HepG2 (cell line): ENCODE data around the gene STAT5A. TPM values are rescaled to one million over a fixed set of nuclear protein-coding genes. Genes with fewer than 3 reads are reported as not detected.

Experiments
- ATM ChIP-seq: fragments of 450-650 bp; IDR thresholded peaks from 2 replicates; pipeline ENCODE4 v1.7.1; 2017; ENCODE audit warnings: mild to moderate bottlenecking, borderline replicate concordance
- ESRRA ChIP-seq: sonication (generic); formaldehyde crosslinking; IDR thresholded peaks from 2 replicates; pipeline ENCODE4 v1.5.1; 2020; ENCODE audit warnings: mild to moderate bottlenecking, low read depth, missing genetic modification reagents
- KAT2B ChIP-seq: fragments of 150-350 bp; IDR thresholded peaks from 2 replicates; pipeline ENCODE4 v1.6.1; 2014; ENCODE audit warnings: low read depth, low read length, borderline replicate concordance
- LBX2 ChIP-seq: sonication (generic); formaldehyde crosslinking; IDR thresholded peaks from 2 replicates; pipeline ENCODE4 v1.5.0; 2020; ENCODE audit warnings: missing genetic modification reagents, mild to moderate bottlenecking, borderline replicate concordance
- MBD4 ChIP-seq: IDR thresholded peaks from 2 replicates; pipeline ENCODE4 v1.6.1; 2012; ENCODE audit warnings: low read length, inconsistent platforms, borderline replicate concordance
- MLXIP ChIP-seq: sonication (generic); formaldehyde crosslinking; IDR thresholded peaks from 2 replicates; pipeline ENCODE4 v1.9.0; 2021; ENCODE audit warnings: missing genetic modification reagents, borderline replicate concordance
- MTERF4 ChIP-seq: sonication (generic); formaldehyde crosslinking; IDR thresholded peaks from 2 replicates; pipeline ENCODE4 v1.8.0; 2023; ENCODE audit warnings: mild to moderate bottlenecking, missing genetic modification reagents
- MTF1 ChIP-seq: sonication (generic); formaldehyde crosslinking; IDR thresholded peaks from 2 replicates; pipeline ENCODE4 v1.5.0; 2020; ENCODE audit warnings: missing genetic modification reagents
- MXI1 ChIP-seq: IDR thresholded peaks from 3 replicates; pipeline ENCODE4 v1.6.1; 2012; ENCODE audit warnings: low read depth, low read length, inconsistent platforms, borderline replicate concordance
- NCOA5 ChIP-seq: sonication (generic); formaldehyde crosslinking; IDR thresholded peaks from 2 replicates; pipeline ENCODE4 v1.4.0; 2020; ENCODE audit warnings: missing genetic modification reagents
- SALL1 ChIP-seq: sonication (generic); formaldehyde crosslinking; IDR thresholded peaks from 2 replicates; pipeline ENCODE4 v1.8.0; 2022; ENCODE audit warnings: mild to moderate bottlenecking, missing genetic modification reagents
- SIN3A ChIP-seq: IDR thresholded peaks from 2 replicates; pipeline ENCODE4 v1.6.1; 2011; ENCODE audit warnings: low read depth, mild to moderate bottlenecking, control low read depth, low read length, borderline replicate concordance
- TCF7 ChIP-seq: sonication (generic); IDR thresholded peaks from 2 replicates; pipeline ENCODE4 v1.6.1; 2016; ENCODE audit warnings: antibody characterized with exemption, low read depth
- TERF1 ChIP-seq: sonication (generic); formaldehyde crosslinking; IDR thresholded peaks from 2 replicates; pipeline ENCODE4 v1.8.0; 2022; ENCODE audit warnings: mild to moderate bottlenecking, missing genetic modification reagents, moderate library complexity
- ZFP62 ChIP-seq: sonication (generic); formaldehyde crosslinking; IDR thresholded peaks from 2 replicates; pipeline ENCODE4 v1.4.0; 2020; ENCODE audit warnings: missing genetic modification reagents
- ZNF263 ChIP-seq: sonication (generic); formaldehyde crosslinking; IDR thresholded peaks from 2 replicates; pipeline ENCODE4 v1.4.0; 2020; ENCODE audit warnings: missing genetic modification reagents
- ZNF354B ChIP-seq: sonication (generic); formaldehyde crosslinking; IDR thresholded peaks from 2 replicates; pipeline ENCODE4 v1.8.0; 2022; ENCODE audit warnings: mild to moderate bottlenecking, missing genetic modification reagents
- ZNF367 ChIP-seq: sonication (generic); formaldehyde crosslinking; IDR thresholded peaks from 2 replicates; pipeline ENCODE4 v1.4.0; 2020; ENCODE audit warnings: missing genetic modification reagents, borderline replicate concordance
- ZNF383 ChIP-seq: sonication (generic); formaldehyde crosslinking; IDR thresholded peaks from 2 replicates; pipeline ENCODE4 v1.4.0; 2020; ENCODE audit warnings: missing genetic modification reagents, mild to moderate bottlenecking, borderline replicate concordance
- ZNF468 ChIP-seq: sonication (generic); formaldehyde crosslinking; IDR thresholded peaks from 2 replicates; pipeline ENCODE4 v1.8.0; 2022; ENCODE audit warnings: mild to moderate bottlenecking, moderate library complexity, missing genetic modification reagents
- ZNF670 ChIP-seq: sonication (generic); formaldehyde crosslinking; IDR thresholded peaks from 2 replicates; pipeline ENCODE4 v1.8.0; 2022; ENCODE audit warnings: mild to moderate bottlenecking, missing genetic modification reagents, borderline replicate concordance
- ZNF782 ChIP-seq: sonication (generic); formaldehyde crosslinking; IDR thresholded peaks from 2 replicates; pipeline ENCODE4 v1.4.0; 2020; ENCODE audit warnings: missing genetic modification reagents, mild to moderate bottlenecking, borderline replicate concordance
- ZNF816 ChIP-seq: sonication (generic); formaldehyde crosslinking; IDR thresholded peaks from 2 replicates; pipeline ENCODE4 v1.8.0; 2022; ENCODE audit warnings: missing genetic modification reagents, mild to moderate bottlenecking, borderline replicate concordance
- polyA plus RNA-seq, 8 experiments: library from polyadenylated mRNA; depleted of rRNA in 3 of 8; stranded (reverse) in 7 of 8; unstranded in 1 of 8; fragments of >200 nt; fragmentation: Illumina TruSeq in 4 of 8; extraction: Trizol in 4 of 8; gene quantifications; 2 replicates each; pipeline versions ENCODE4 v1.2.1 to v1.2.3, GENCODE V29; 2011 to 2016; ENCODE audit warnings: low read depth in 4 of 8, missing spikeins in 1 of 8, mixed read lengths in 1 of 8; ENCODE audit not compliant: insufficient read depth in 1 of 8
- total RNA-seq, 5 experiments: library from RNA; depleted of rRNA; stranded (reverse); fragments of >200 nt; fragmentation: Illumina TruSeq; extraction: Trizol; gene quantifications; 2 replicates each; pipeline ENCODE4 v1.2.3, GENCODE V29; 2016; ENCODE audit warnings: low read depth in 1 of 5

The STAT5A gene
- total and polyA plus RNA-seq, 2 of the 13 experiments (the other 11 are each of a cell fraction or from before 2014, with no cell fraction given) = 1.4 to 4.1 TPM

- TF ChIP-seq LBX2 (CRISPR knock-in tag) (no peak), ZNF383 (CRISPR knock-in tag) (no peak), SALL1 (CRISPR knock-in tag) (peak; percentile 83), ESRRA (peak; percentile 46; the same call in 1 of the 2 replicates), ZNF354B (CRISPR knock-in tag) (no peak), ZNF816 (CRISPR knock-in tag) (peak; percentile 81; the same call in 1 of the 2 replicates), ZNF263 (CRISPR knock-in tag) (peak; percentile 45; the same call in 1 of the 2 replicates), NCOA5 (no peak), KAT2B (no peak), MTF1 (CRISPR knock-in tag) (no peak), ATM (no peak), ZNF367 (CRISPR knock-in tag) (no peak), SIN3A (peak; percentile 26; the same call in 1 of the 2 replicates), TCF7 (no peak), ZNF468 (CRISPR knock-in tag) (no peak), TERF1 (CRISPR knock-in tag) (no peak), ZNF670 (CRISPR knock-in tag) (peak; percentile 95), MXI1 (peak; percentile 37; the same call in 1 of the 3 replicates), MTERF4 (CRISPR knock-in tag) (no peak; the same call in 1 of the 2 replicates), MBD4 (no peak), ZFP62 (CRISPR knock-in tag) (no peak), MLXIP (CRISPR knock-in tag) (no peak), ZNF782 (CRISPR knock-in tag) (peak; percentile 79; the same call in 1 of the 2 replicates)
Measured at GRCh38 chr17:42312285-42313130, 24.2 kb downstream of the STAT5A start (continued).
